ENCODE data around the gene ZNF345.

- TF ChIP-seq CTCF (IDR thresholded peaks at IDR 0.05) = no peak
- no peak for TF ChIP-seq POLR2A (IDR thresholded peaks at IDR 0.05)
Measured at GRCh38 chr19:36851898-36852297, 1.2 kb downstream of the ZNF345 start.

Data from tibial nerve (tissue), 3 donors.